ENCODE results near the gene SUFU. TPM values are rescaled to one million over a fixed set of nuclear protein-coding genes. Genes with fewer than 3 reads are reported as not detected.

The SUFU gene
- total and polyA plus RNA-seq, 2 donors (not counting 1 experiment from before 2014, with no cell fraction given), result 4.8 to 13.3 TPM

DNA sequence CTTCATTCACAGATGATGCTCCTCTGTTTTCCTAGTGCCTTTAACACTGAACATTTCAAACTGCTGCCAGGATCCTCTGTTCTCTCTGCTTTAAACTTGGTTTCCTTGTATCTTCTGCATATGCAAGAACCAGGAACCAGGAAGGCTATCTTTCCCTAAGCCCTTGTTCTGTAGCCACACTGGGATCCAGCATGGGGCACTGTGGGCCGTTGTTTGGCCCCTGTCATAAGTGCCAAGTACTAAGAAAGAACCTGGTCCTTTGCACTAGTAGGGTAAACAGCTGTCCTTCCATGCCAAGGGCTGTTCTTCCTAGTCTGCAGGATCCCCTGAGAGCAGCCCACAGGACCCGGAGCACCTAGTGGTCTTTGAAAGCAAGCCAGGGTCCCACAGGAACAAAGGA lies 91.5 kb downstream of the SUFU start:
- no peaks in the 10 kb centered on the region for H3K9me3 Mint-ChIP-seq (ENCODE audit: insufficient read depth)
- Histone ChIP-seq H3K9me3 (ENCODE audit: control extremely low read depth in 1 of 3, control insufficient read depth in 2 of 3, insufficient read depth in 1 of 3, low read length in 2 of 3) (no peaks in the 10 kb centered on the region), H3K27me3 (replicated peaks in 1 of 4; ENCODE audit: control extremely low read depth in 1 of 4, control insufficient read depth in 3 of 4, insufficient read depth in 4 of 4, low read length in 3 of 4) (no peaks in the 10 kb centered on the region), H3K79me2 (ENCODE audit: control insufficient read depth, insufficient read depth, low read length) (peaks cover 12% of the 10 kb centered on the region), H3K4me1 (ENCODE audit: control insufficient read depth in 2 of 2, insufficient read depth in 2 of 2, low read length in 2 of 2) (no peaks in the 10 kb centered on the region), H3K36me3 (replicated peaks in 1 of 2; ENCODE audit: control extremely low read depth in 1 of 2, control insufficient read depth in 1 of 2, extremely low read depth in 1 of 2, insufficient read depth in 2 of 2, low read length in 1 of 2) (peaks cover 0 to 55% of the 10 kb centered on the region in 2 experiments), H3K9ac (ENCODE audit: low read length) (no peak overlapping the region), H3K4me2 (replicated peaks; ENCODE audit: low read depth, low read length, poor library complexity, severe bottlenecking) (no peak overlapping the region), H2AFZ (ENCODE audit: insufficient read depth, low read depth, low read length, poor library complexity, severe bottlenecking) (no peak overlapping the region), H3K4me3 (ENCODE audit: control extremely low read depth in 1 of 5, extremely low read depth in 1 of 5, insufficient read depth in 1 of 5, low read depth in 2 of 5, low read length in 4 of 5) (no peak overlapping the region), H3K27ac (ENCODE audit: low read length in 2 of 2) (no peak overlapping the region), H4K20me1 (ENCODE audit: control insufficient read depth, insufficient read depth, low read length, poor library complexity, severe bottlenecking) (peaks cover 11% of the 10 kb centered on the region)
- intact Hi-C loops (cut with micrococcal nuclease), result no loop called here
- CTCF ChIA-PET, result interaction anchor here (1.0 to 1.2 kb wide), 2 partner anchors 11 to 365 kb away, joined by 3 to 5 read pairs; no protein-coding TSS in a partner anchor
- no peak for TF ChIP-seq EZH2 (IDR thresholded peaks at IDR 0.05; ENCODE audit: borderline replicate concordance, insufficient read depth, low read depth, low read length, poor library complexity, severe bottlenecking)
- TF ChIP-seq, protein P1, sequence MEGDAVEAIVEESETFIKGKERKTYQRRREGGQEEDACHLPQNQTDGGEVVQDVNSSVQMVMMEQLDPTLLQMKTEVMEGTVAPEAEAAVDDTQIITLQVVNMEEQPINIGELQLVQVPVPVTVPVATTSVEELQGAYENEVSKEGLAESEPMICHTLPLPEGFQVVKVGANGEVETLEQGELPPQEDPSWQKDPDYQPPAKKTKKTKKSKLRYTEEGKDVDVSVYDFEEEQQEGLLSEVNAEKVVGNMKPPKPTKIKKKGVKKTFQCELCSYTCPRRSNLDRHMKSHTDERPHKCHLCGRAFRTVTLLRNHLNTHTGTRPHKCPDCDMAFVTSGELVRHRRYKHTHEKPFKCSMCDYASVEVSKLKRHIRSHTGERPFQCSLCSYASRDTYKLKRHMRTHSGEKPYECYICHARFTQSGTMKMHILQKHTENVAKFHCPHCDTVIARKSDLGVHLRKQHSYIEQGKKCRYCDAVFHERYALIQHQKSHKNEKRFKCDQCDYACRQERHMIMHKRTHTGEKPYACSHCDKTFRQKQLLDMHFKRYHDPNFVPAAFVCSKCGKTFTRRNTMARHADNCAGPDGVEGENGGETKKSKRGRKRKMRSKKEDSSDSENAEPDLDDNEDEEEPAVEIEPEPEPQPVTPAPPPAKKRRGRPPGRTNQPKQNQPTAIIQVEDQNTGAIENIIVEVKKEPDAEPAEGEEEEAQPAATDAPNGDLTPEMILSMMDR (IDR thresholded peaks at IDR 0.05), result no peak
- DNase-seq (no peak), ATAC-seq (ENCODE audit: low read depth) (no peak)
- H3K4me3 Mint-ChIP-seq, result no peak overlapping the region
- 50% methylated on average over 2 of the region's 2 CpGs for WGBS (ENCODE audit: insufficient coverage)
- no peaks in the 10 kb centered on the region for H3K4me1 Mint-ChIP-seq
- H3K27me3 Mint-ChIP-seq, result no peaks in the 10 kb centered on the region
- no peak overlapping the region for H3K27ac Mint-ChIP-seq
- POLR2A ChIA-PET, result no interaction called here

DNA sequence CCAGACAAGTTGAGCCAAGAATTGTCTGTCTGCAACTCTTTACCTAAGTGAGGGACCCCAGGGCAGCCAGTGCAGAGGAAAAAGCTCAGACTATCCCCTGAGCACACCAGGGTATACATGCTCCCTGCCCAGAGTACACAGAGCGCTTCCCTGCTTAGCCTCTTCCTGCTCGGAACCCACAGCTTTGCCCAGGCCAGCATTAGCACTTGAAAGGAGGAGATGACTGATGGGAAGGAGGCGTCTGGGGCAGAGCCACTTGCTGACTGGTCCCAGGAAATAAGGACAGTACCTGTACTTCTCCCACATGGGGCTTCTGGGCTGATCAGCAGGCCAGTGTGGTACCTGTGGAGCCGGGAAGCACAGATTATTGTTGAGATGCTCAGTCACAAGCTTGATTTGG lies 92.1 kb downstream of the SUFU start:
- CTCF ChIA-PET, result interaction anchor here (0.9 to 1.4 kb wide), 7 partner anchors 9 to 426 kb away, joined by 3 to 6 read pairs (median 4); no protein-coding TSS in a partner anchor
- H3K4me1 Mint-ChIP-seq, result no peaks in the 10 kb centered on the region
- no peak overlapping the region for H3K4me3 Mint-ChIP-seq
- no peaks in the 10 kb centered on the region for H3K27me3 Mint-ChIP-seq
- H3K4me3 ChIP-seq (ENCODE audit: control extremely low read depth in 1 of 5, extremely low read depth in 1 of 5, insufficient read depth in 1 of 5, low read depth in 2 of 5, low read length in 4 of 5), result no peak overlapping the region
- peaks cover 7% of the 10 kb centered on the region for H3K79me2 ChIP-seq (ENCODE audit: control insufficient read depth, insufficient read depth, low read length)
- intact Hi-C loops (cut with micrococcal nuclease), result no loop called here
- no peaks in the 10 kb centered on the region for H3K9me3 ChIP-seq (ENCODE audit: control extremely low read depth in 1 of 3, control insufficient read depth in 2 of 3, insufficient read depth in 1 of 3, low read length in 2 of 3)
- H3K27ac ChIP-seq (ENCODE audit: low read length in 2 of 2), result no peak overlapping the region
- no peak overlapping the region for H2AFZ ChIP-seq (ENCODE audit: insufficient read depth, low read depth, low read length, poor library complexity, severe bottlenecking)
- H3K9ac ChIP-seq (ENCODE audit: low read length), result no peak overlapping the region
- no peak overlapping the region for H3K27ac Mint-ChIP-seq
- peaks cover 0 to 61% of the 10 kb centered on the region in 2 experiments for H3K36me3 ChIP-seq (replicated peaks in 1 of 2; ENCODE audit: control extremely low read depth in 1 of 2, control insufficient read depth in 1 of 2, extremely low read depth in 1 of 2, insufficient read depth in 2 of 2, low read length in 1 of 2)
- DNase-seq (no peak), ATAC-seq (ENCODE audit: low read depth) (no peak)
- H4K20me1 ChIP-seq (ENCODE audit: control insufficient read depth, insufficient read depth, low read length, poor library complexity, severe bottlenecking), result peaks cover 11% of the 10 kb centered on the region
- TF ChIP-seq, protein P1 (IDR thresholded peaks at IDR 0.05), result no peak
- no peak for TF ChIP-seq EZH2 (IDR thresholded peaks at IDR 0.05; ENCODE audit: borderline replicate concordance, insufficient read depth, low read depth, low read length, poor library complexity, severe bottlenecking)
- no peak overlapping the region for H3K4me2 ChIP-seq (replicated peaks; ENCODE audit: low read depth, low read length, poor library complexity, severe bottlenecking)
- POLR2A ChIA-PET, result no interaction called here
- no peaks in the 10 kb centered on the region for H3K9me3 Mint-ChIP-seq (ENCODE audit: insufficient read depth)
- H3K4me1 ChIP-seq (ENCODE audit: control insufficient read depth in 2 of 2, insufficient read depth in 2 of 2, low read length in 2 of 2), result no peaks in the 10 kb centered on the region
- no peaks in the 10 kb centered on the region for H3K27me3 ChIP-seq (replicated peaks in 1 of 4; ENCODE audit: control extremely low read depth in 1 of 4, control insufficient read depth in 3 of 4, insufficient read depth in 4 of 4, low read length in 3 of 4)
- 85% methylated on average over 4 of the region's 4 CpGs for WGBS (ENCODE audit: insufficient coverage)

All from B cell (primary cell).